Measurements from ENCODE around the gene WWOX. TPM values are rescaled to one million over a fixed set of nuclear protein-coding genes. Genes with fewer than 3 reads are reported as not detected.

Gene WWOX
- total and polyA plus RNA-seq, 10 donors, result 5.9 to 90.3 (median 26.4) TPM

- Histone ChIP-seq H3K27me3 (replicated peaks in 1 of 7) (no peaks in the 10 kb centered on the region), H3K4me3 (no peak overlapping the region), H3K27ac (no peak overlapping the region), H3K9me3 (no peaks in the 10 kb centered on the region), H3K36me3 (no peaks in the 10 kb centered on the region), H3K4me1 (no peaks in the 10 kb centered on the region)
- intact Hi-C loops (cut with DNase I; ENCODE audit: low total_unique reads), result no loop called here
- 85 to 90% (median 88%) methylated on average over 2 of the region's 2 CpGs for WGBS, 5 donors
- TF ChIP-seq POLR2AphosphoS5 (IDR thresholded peaks at IDR 0.05), result no peak
- TF ChIP-seq POLR2A (IDR thresholded peaks at IDR 0.05), result no peak
- TF ChIP-seq, protein P1, sequence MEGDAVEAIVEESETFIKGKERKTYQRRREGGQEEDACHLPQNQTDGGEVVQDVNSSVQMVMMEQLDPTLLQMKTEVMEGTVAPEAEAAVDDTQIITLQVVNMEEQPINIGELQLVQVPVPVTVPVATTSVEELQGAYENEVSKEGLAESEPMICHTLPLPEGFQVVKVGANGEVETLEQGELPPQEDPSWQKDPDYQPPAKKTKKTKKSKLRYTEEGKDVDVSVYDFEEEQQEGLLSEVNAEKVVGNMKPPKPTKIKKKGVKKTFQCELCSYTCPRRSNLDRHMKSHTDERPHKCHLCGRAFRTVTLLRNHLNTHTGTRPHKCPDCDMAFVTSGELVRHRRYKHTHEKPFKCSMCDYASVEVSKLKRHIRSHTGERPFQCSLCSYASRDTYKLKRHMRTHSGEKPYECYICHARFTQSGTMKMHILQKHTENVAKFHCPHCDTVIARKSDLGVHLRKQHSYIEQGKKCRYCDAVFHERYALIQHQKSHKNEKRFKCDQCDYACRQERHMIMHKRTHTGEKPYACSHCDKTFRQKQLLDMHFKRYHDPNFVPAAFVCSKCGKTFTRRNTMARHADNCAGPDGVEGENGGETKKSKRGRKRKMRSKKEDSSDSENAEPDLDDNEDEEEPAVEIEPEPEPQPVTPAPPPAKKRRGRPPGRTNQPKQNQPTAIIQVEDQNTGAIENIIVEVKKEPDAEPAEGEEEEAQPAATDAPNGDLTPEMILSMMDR (IDR thresholded peaks at IDR 0.05 in 8 of 11, conservative IDR thresholded peaks at IDR 0.05 in 3 of 11), result no peak
- DNase-seq, result no peak
Measured at GRCh38 chr16:78780808-78781207, 681.4 kb downstream of the WWOX start.

DNA sequence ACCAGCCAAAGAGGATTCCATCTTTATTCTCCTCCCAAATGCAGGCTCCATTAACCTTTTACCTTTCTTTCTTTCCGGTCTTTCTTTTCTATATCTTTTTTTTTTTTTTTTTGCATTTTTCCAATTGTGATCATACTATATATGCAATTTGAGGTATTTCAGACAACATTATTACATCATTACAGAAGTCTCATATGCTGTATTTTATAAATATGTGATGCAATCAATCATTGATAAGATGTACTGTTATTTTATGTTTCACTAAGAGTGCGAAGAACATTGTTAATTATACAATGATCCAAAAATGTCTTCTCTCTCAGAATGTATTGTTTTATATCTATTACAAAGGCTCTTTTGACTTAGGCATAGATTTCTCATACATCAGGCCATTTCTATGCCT, 683.1 kb downstream of the WWOX start:
- Histone ChIP-seq H3K27ac (no peak overlapping the region), H3K4me1 (no peaks in the 10 kb centered on the region), H3K4me3 (no peak overlapping the region), H3K27me3 (replicated peaks in 1 of 7) (no peaks in the 10 kb centered on the region), H3K9me3 (no peaks in the 10 kb centered on the region), H3K36me3 (no peaks in the 10 kb centered on the region)
- WGBS, 5 donors, result 97 to 100% (median 98%) methylated on average over 2 of the region's 2 CpGs
- intact Hi-C loops (cut with DNase I; ENCODE audit: low total_unique reads), result no loop called here
- DNase-seq, result no peak
- no peak for TF ChIP-seq POLR2AphosphoS5 (IDR thresholded peaks at IDR 0.05)
- TF ChIP-seq POLR2A (IDR thresholded peaks at IDR 0.05), result no peak

- TF ChIP-seq POLR2AphosphoS5 (IDR thresholded peaks at IDR 0.05) (no peak), POLR2A (IDR thresholded peaks at IDR 0.05) (no peak)
- TF ChIP-seq, protein P1 (IDR thresholded peaks at IDR 0.05 in 8 of 11, conservative IDR thresholded peaks at IDR 0.05 in 3 of 11), result no peak
- DNase-seq, result no peak
- Histone ChIP-seq H3K9me3 (no peaks in the 10 kb centered on the region), H3K27ac (no peak overlapping the region), H3K4me3 (no peak overlapping the region), H3K36me3 (no peaks in the 10 kb centered on the region), H3K27me3 (replicated peaks in 1 of 7) (no peaks in the 10 kb centered on the region), H3K4me1 (no peaks in the 10 kb centered on the region)
- intact Hi-C loops (cut with DNase I; ENCODE audit: low total_unique reads), result no loop called here
- WGBS, 5 donors, result 66 to 86% (median 85%) methylated on average over 4 of the region's 4 CpGs
Measured at GRCh38 chr16:78783570-78784079, 684.2 kb downstream of the WWOX start.

- Histone ChIP-seq H3K36me3 (no peaks in the 10 kb centered on the region), H3K9me3 (no peaks in the 10 kb centered on the region), H3K27me3 (replicated peaks in 1 of 7) (no peaks in the 10 kb centered on the region), H3K27ac (no peak overlapping the region), H3K4me3 (no peak overlapping the region), H3K4me1 (no peaks in the 10 kb centered on the region)
- intact Hi-C loops (cut with DNase I; ENCODE audit: low total_unique reads), result no loop called here
- TF ChIP-seq POLR2AphosphoS5 (IDR thresholded peaks at IDR 0.05) (no peak), POLR2A (IDR thresholded peaks at IDR 0.05) (no peak)
- TF ChIP-seq, protein P1 (IDR thresholded peaks at IDR 0.05 in 8 of 11, conservative IDR thresholded peaks at IDR 0.05 in 3 of 11), result no peak
- WGBS, 5 donors, result 65 to 84% (median 67%) methylated on average over 6 of the region's 6 CpGs
- DNase-seq, result no peak
Measured at GRCh38 chr16:78784771-78785170, 685.3 kb downstream of the WWOX start.

DNA sequence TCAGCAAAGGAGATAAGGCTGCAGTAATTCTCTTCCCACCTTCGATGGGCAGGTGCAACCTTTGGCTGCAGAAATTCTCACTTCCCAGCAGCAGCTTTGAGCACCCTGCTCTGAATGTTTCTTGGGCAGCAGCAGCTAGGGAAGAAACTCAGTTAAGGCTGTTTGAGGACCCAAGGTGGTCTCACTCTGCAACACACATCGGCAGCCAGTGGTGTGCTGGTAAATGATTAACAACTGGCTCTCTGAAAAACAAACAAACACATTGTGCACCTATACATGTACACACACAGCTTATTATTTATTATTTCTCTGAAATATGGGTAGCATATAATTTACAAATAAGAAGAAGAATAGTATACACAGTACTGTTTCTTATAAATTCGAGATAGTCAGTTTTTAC, 685.8 kb downstream of the WWOX start:
- intact Hi-C loops (cut with DNase I; ENCODE audit: low total_unique reads), result no loop called here
- DNase-seq, result no peak
- 85 to 96% (median 93%) methylated on average over 3 of the region's 3 CpGs for WGBS, 5 donors
- no peak overlapping the region for H3K4me3 ChIP-seq
- TF ChIP-seq POLR2AphosphoS5 (IDR thresholded peaks at IDR 0.05), result no peak
- no peak overlapping the region for H3K27ac ChIP-seq
- H3K9me3 ChIP-seq, result no peaks in the 10 kb centered on the region
- no peaks in the 10 kb centered on the region for H3K36me3 ChIP-seq
- H3K4me1 ChIP-seq, result no peaks in the 10 kb centered on the region
- H3K27me3 ChIP-seq (replicated peaks in 1 of 7), result no peaks in the 10 kb centered on the region
